Activated T-helper 9 cell treated with anti-CD3 and anti-CD28 coated beads, Interleukin-2, amount 50 U/mL, for 16 hours (primary cell): ENCODE results near the gene KIRREL2.

Experiments
- DNase-seq: peaks from one replicate; pipeline ENCODE4 v3.0.0-alpha.2; 2020; ENCODE audit warnings: low read depth

KIRREL2 gene

GRCh38 chr19:35845215-35846037 is 11.3 kb upstream of the KIRREL2 start:
- no peak for DNase-seq

- DNase-seq, result no peak
These were observed 10.6 kb upstream of the KIRREL2 start for GRCh38 chr19:35846038-35846668.

GRCh38 chr19:35847911-35848310 is 8.8 kb upstream of the KIRREL2 start:
- no peak for DNase-seq

- no peak for DNase-seq
These were observed 8.2 kb upstream of the KIRREL2 start for GRCh38 chr19:35848486-35848885.

- DNase-seq, result no peak
These were observed 7.7 kb upstream of the KIRREL2 start for GRCh38 chr19:35848919-35849505.

GRCh38 chr19:35851213-35852028 is 5.3 kb upstream of the KIRREL2 start:
- no peak for DNase-seq

GRCh38 chr19:35852029-35852780 is 4.5 kb upstream of the KIRREL2 start, which contains the start of gene NPHS1:
Gene NPHS1, minus strand, starts transcription at chr19:35852504. Its CDS starts 667 bp downstream, at chr19:35851837.
- no peak for DNase-seq

- no peak for DNase-seq
These were observed 3.5 kb upstream of the KIRREL2 start for GRCh38 chr19:35853038-35853756.

GRCh38 chr19:35858311-35858710 is 1.6 kb downstream of the KIRREL2 start:
- no peak for DNase-seq

GRCh38 chr19:35859414-35859813 is 2.7 kb downstream of the KIRREL2 start:
- DNase-seq, result no peak

GRCh38 chr19:35860436-35860817 is 3.7 kb downstream of the KIRREL2 start:
- DNase-seq, result no peak

- DNase-seq, result no peak
These were observed 4.3 kb downstream of the KIRREL2 start for GRCh38 chr19:35860818-35861639.

- DNase-seq, result no peak
These were observed 5.0 kb downstream of the KIRREL2 start for GRCh38 chr19:35861640-35862160.

GRCh38 chr19:35862528-35862927 is 5.8 kb downstream of the KIRREL2 start:
- DNase-seq, result no peak

GRCh38 chr19:35863018-35863417 is 6.3 kb downstream of the KIRREL2 start:
- DNase-seq, result no peak

GRCh38 chr19:35868172-35868822 is 11.6 kb downstream of the KIRREL2 start, which contains the start of gene APLP1:
Gene APLP1, plus strand, starts transcription at chr19:35868574. Its CDS starts 63 bp downstream, at chr19:35868637.
- DNase-seq, result peak; percentile 62

- DNase-seq, result no peak
These were observed 12.2 kb downstream of the KIRREL2 start for GRCh38 chr19:35868823-35869326.

- DNase-seq, result peak; percentile 67
These were observed 12.8 kb downstream of the KIRREL2 start for GRCh38 chr19:35869327-35870123.
